GM10847 (cell line): Measurements from ENCODE around the gene SMIM14.

Source experiments
- POLR2A ChIP-seq: IDR thresholded peaks from 2 replicates; pipeline ENCODE4 v1.6.1; 2011; ENCODE audit not compliant: insufficient read length; ENCODE audit errors: extremely low read depth

SMIM14 gene

DNA sequence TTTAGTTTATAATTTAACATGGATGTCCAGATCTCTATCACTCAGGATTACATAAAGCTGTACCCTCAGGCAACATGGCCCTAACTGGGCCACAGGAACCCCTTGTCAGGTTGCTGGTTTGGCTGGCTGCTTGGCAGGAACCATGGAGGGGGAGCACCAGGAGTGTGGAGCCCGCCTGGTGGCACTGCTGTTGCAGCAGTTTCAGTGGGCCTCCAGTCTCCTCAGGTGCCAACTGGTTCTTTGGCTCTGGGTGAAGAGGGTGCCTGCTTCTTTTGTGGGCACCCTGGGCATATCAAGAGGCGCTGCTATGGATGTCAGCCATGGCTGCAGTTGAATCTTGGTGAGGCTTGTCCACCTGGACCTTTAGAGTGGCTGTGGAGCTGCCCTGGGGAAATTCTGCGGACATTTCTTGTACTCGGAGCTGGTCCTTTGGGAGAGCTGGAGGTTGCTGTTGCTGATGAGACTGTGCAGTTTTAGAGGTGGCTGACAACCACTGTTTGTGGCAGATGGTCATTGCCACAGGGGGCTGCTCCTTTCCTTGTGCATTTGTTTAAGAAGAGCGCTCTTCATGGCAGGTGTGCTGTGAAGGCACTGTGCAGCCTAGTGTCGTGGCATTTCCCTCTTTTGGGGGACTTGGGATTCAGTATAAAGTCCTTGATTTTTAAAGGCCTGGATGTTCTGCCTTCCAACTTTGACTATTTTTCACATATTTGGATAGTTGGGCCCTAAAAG is 10.3 kb upstream of the SMIM14 start:
- TF ChIP-seq POLR2A: no peak

DNA sequence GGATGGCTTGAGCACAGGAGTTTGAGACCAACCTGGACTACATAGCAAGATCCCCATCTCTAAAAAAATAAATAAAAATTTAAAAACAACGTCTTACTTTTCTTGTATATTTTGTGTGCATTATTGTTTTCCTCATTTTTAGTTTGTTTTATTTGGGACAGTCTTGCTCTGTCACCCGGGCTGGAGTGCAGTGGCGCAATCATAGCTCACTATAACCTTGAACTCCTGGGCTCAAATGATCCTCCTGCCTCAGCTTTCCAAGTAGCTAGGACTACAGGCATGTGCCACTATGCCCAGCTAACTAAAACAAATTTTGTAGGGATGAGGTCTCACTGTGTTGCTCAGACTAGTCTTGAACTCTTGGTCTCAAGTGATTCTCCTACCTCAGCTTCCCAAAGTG is 9.5 kb upstream of the SMIM14 start:
- TF ChIP-seq POLR2A: no peak

DNA sequence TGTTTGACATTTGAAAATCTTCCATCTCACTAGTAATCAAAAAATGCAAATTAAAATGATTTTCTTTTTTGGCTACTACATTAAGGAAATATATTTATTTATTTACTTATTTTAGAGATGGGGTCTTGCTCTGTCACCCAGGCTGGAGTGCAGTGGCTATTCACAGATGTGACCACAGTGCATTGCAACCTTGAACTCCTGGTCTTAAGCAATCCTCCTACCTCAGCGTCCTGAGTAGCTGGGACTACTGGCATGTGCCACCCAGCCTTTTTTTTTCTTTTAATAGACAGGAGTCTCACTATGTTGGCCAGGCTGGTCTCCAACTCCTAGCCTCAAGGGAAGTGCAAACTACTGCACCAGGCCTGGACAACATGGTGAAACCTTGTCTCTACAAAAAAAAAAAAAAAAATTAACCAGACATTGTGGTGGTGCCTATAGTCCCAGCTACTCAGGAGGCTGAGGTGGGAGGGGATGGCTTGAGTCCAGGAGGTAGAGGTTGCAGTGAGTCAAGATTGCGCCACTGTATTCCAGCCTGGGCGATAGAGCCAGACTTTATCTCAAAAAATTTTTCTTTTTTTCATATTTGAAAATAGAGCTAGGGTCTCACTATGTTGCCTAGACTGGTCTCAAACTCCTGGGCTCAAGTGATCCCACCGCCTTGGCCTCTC is 4.4 kb upstream of the SMIM14 start:
- TF ChIP-seq POLR2A: no peak

DNA sequence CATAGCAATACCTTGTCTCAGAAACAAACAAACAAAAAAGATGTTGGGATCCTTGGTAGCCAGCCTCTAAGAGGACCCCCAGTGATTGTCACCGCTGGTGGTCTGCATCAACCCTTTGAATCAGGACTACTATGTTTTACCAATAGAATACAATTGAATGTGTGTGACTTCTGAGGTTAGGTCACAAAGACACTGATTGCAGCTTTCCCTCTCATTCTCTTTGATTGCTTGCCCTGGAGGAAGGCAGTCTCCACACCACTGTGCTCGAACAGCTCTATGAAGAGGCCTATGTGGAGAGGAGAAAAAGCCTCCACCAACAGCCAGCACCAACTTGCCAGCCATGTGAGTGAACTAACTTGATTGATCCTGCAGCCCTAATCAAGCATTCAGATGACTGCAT is 2.8 kb upstream of the SMIM14 start:
- no peak for TF ChIP-seq POLR2A

DNA sequence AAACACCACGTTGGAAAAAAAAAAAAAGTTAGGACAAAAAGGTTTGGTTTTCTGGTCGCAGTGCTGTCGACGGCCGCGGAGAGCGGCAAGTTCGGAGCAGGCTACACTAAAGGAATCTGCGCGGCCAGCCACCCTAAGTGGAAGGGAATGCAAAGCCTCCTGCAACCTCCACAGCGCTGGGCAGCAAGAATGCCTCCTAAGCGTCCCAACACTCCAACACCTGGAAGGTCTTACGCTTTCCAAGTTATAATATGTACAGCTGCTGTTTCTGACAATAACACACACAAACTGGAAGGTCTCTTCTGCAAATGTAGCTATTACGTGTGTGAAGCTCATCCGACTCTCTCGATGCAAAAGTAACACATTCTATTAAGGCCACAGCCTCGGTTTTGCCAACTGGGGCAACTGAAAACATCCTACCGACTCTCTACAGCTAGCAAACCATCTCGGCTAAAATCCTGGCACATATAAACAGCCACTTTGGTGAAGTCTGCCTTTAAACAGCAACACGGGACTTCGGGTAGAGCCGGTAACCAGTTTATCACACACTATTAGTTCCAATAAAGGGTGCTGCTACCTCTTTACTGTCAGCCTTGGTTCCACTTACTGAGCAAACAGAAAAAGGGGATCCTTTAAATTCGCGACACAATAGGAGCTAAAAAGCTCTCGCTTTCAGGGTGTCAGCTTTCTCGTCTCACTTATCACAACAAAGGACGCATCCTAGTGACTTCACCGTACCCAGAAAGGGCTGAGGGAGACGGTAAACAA is 895 bp downstream of the SMIM14 start:
- no peak for TF ChIP-seq POLR2A

DNA sequence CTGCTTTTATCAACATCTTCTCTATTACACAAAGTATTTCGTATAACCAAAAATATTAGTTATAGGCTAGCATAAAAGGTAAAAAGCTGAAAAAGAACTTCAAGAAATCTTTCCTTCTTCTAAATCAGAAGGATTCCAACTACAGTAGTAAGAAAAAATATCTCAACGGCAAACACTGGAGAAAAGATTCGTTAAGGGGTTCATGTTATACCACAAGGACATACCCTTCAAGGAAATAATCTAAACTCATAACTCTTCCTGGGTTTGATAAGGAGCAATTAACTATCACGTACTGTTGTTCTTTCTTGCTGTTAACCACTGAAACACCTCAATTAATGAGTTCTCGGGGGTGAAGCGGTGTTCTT is 1.5 kb downstream of the SMIM14 start:
- TF ChIP-seq POLR2A: no peak

DNA sequence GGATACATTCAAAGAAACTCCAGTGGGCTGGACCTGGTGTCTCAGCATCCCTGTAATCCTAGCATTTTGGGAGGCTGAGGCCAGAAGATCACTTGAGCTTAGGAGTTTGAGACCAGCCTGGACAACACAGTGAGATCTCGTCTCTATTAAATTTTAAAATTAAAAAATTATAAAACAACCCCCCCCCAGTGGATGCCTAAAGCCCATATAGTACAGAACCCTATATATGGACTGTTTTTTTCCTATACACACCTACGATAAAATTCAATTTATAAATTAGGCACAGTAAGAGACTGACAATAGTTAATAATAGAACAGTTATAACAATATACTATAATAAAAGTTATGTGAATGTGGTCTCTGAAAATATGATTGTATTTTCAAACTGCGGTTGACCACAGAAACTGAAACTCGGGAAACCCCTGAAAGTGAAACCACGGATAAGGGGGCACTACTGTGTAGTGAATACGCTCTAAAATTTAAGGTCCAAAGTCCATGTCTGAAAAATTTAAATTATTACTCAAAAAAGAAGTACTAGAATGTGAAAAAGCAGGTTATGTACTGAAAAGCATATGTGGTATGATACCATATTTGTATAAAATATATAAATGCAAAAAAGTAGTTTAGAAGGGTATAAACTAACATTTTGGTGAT is 2.0 kb downstream of the SMIM14 start:
- TF ChIP-seq POLR2A: no peak

DNA sequence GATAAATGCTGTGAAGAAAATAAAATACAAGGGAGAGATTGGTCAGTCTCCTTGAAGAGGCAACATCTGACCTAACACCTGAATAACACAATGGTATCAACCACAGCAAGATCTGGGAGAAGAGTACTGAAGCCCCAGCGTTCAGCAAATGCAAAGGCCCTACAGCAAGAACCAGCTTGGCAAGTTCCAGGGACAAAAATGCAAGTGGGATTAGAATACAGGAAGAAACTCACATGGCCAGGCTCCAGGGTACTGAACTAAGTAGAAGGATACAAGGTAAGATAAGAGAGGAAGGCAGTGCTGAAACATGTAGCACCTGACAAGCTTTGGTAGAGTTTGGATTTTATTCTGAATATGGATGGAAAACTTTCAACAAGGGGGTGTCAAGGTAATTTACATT is 3.6 kb downstream of the SMIM14 start:
- no peak for TF ChIP-seq POLR2A

DNA sequence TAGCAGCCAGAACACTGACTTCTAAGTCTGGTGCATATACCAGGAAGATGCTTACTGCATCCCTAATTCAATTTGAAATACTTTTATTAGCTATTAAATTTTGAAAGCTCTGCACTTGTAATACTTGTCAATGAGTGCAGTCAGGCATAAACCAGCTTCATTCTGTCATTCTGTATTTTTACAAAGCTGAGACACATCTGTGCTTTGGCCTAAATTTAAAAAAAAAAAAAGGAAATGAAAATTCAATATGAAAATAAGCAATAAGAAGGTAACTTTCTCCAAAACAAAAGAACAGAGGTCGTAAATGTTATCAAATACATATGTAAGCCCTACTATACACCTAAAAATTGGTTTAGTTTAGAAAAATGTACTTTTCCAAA is 7.0 kb downstream of the SMIM14 start:
- TF ChIP-seq POLR2A: no peak

DNA sequence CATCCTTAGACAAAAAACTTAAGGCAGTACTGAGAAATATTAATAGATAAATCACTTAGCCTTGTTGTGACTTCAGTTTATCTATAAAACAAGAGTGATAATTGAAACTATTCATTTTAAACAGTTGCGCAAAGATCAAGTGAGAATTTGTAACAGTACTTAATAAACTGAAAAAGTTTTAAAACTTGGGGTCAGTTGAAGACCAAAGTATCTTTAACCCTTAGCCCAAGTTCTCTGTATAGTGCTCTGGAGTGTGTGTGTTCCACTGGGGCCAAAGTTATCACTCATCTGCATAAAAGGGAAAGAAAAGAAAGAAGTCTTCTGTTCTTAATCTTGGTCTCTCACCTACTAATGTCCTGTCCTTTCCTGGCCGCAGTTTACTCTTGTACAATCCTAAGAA is 11.3 kb downstream of the SMIM14 start:
- TF ChIP-seq POLR2A: no peak

DNA sequence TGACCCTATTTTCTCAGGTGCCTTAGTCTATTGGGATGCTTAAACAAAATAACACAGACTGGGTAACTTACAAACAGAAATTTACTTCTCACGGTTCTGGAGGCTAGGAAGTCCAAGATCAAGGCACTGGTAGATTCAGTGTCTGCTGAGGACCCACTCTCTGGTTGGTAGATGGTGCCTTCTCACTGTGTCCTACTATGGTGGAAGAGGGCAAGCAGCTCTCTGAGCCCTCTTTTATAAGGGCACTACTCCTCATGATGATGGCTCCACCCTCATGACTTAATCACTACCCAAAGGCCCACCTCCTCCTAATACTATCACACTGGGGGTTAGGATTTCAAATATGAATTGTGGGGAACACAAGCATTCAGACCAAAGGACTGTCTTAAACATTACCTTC is 11.8 kb downstream of the SMIM14 start:
- TF ChIP-seq POLR2A: no peak

DNA sequence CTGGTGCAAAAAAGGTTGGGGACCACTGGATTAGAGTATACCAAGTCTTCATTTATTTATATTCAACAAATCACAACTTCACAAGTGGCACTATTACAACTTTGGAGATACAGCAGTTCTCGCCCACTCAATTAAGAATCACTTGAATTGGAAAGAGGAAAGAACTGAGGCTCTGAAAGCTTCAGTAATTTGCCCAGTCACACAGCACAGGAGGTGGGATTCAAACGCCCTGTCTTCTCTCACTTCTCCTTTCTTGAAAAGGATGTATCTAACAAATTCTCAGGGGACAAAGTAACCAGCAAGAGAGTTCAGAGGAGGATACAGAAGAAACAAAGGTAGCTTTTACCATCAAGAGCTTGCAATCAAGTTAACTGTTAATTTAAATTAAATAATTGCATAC is 12.4 kb downstream of the SMIM14 start:
- TF ChIP-seq POLR2A: no peak

DNA sequence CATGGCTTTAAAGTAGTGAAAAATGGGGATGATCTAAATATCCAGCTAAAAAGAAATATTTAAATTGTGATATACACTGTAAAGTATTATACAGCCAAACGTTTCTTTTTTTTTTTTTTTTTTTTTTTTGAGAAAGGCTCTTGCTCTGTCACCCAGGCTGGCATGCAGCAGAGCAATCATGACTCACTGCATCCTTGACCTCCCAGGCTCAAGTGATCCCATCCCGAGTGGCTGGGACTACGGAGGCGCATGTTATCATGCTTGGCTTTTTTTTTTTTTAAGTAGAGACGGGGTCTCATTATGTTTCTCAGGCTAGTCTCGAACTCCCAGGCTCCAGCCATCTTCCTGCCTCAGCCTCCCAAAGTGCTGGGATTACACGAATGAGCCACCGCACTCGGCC is 17.1 kb downstream of the SMIM14 start:
- no peak for TF ChIP-seq POLR2A

DNA sequence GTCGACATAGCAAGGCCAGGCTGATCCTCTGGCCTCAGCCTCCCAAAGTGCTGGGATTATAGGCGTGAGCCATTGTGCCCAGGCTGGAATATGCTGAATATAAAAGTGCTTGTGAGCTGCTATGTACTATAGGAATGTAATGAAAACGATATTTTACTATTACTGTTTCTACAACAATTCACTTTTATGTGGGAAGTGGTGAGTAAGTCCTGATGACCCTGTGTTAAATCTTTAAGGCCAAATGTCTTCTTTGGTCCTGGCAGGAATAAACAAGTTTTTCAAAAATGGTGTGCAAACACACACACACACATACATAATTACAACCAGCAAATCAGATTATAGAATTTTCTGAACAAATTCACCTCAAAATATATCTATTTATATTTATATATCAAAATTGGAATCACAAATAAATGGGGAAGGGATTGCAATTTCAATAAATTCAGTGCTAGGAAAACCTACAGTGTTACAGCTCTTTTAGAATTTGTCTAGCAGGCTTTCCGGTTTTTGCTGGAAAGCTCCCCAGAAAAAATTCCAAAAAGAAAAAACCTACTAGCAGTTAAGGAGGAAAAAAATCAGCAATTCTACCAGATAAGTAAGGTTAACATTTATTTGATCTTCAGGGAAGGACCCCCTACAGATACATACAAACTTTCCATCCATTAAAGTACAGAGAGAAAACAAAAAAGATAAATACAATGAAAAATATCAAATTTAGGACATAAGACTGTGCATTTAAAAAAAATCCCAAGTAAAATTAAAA is 17.9 kb downstream of the SMIM14 start:
- TF ChIP-seq POLR2A: no peak

DNA sequence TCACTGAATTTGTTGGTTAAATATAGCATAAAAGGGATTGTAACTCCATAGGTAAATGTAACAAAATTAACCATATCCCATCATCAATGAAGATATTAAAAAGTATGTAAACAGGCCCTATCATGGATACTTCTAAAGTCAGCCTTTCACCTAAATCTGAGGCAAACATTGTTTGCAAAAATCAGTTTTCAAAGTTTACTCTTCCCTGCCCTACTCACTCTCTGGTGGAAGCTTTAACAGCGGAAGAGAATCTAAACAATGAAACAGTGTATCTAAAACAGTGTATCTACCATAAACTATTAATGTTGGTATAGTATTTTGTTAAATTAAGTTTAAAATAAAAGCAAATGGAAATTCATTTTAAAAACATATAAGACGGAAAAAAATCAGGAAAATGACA is 21.1 kb downstream of the SMIM14 start:
- no peak for TF ChIP-seq POLR2A

DNA sequence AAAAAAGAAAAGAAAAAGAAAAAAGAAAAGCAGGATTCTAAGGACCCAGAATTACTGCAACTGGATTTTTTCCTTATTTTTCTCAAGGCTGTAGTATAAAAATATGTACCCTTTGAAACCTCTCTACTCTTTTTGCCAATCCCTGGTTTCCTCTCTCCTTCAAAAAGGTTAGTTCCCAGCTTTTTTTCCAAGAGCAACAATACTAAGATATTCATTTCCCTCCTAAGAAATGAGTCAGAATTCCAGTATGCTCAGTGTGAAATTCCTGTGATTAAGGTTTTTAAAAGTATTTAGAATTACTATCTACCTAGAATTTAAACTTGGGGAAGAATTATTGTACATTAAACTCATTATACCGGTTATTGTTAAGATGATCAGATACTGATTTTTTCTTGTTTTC is 22.0 kb downstream of the SMIM14 start:
- no peak for TF ChIP-seq POLR2A
